H1 (cell line): Measurements from ENCODE around the gene PAQR7. TPM values are rescaled to one million over a fixed set of nuclear protein-coding genes. Genes with fewer than 3 reads are reported as not detected.

ENCODE experiments used
- CTCF ChIA-PET: fragments of 300-600 bp; sonication (Branson Sonifier 250); formaldehyde crosslinking; loops from one replicate; lab custom pipeline; 2021; ENCODE audit not compliant: partially characterized antibody; lab: Charles Lee
- POLR2A ChIA-PET: fragments of 300-600 bp; sonication (Branson Sonifier 250); formaldehyde crosslinking; loops from one replicate; lab custom pipeline; 2021; ENCODE audit warnings: inconsistent platforms; ENCODE audit not compliant: partially characterized antibody; lab: Charles Lee
- DNase-seq, 2 experiments: peaks; one replicate each; pipeline versions ENCODE4 v3.0.0 to v3.0.0-alpha.2; 2010 to 2022; ENCODE audit warnings: low spot score in 2 of 2, low read depth in 1 of 2, mixed read lengths in 1 of 2
- FAIRE-seq: peaks from 2 replicates; lab custom pipeline; 2011; peaks lifted over from hg19 to GRCh38; lab: Jason Lieb, UNC
- H2AFZ ChIP-seq: 2 replicates; pipeline ENCODE4 v1.8.1; 2012; ENCODE audit warnings: low read length, inconsistent platforms
- H2AK5ac ChIP-seq: 2 replicates; pipeline ENCODE4 v1.6.1; 2013; ENCODE audit warnings: low read depth, low read length
- H2BK120ac ChIP-seq: replicated peaks from 2 replicates; pipeline ENCODE3; 2013; ENCODE audit warnings: low read depth, low read length, inconsistent platforms
- H2BK12ac ChIP-seq: 2 replicates; pipeline ENCODE4 v1.6.1; 2013; ENCODE audit warnings: low read depth, low read length
- H2BK15ac ChIP-seq: 2 replicates; pipeline ENCODE4 v1.6.1; 2013; ENCODE audit warnings: low read length
- H2BK20ac ChIP-seq: 2 replicates; pipeline ENCODE4 v1.6.1; 2013; ENCODE audit warnings: low read length
- H2BK5ac ChIP-seq: 2 replicates; pipeline ENCODE4 v1.6.1; 2013; ENCODE audit warnings: low read depth, low read length
- H3K14ac ChIP-seq: 2 replicates; pipeline ENCODE4 v1.6.1; 2013; ENCODE audit warnings: inconsistent platforms; ENCODE audit not compliant: insufficient read length
- H3K18ac ChIP-seq: 2 replicates; pipeline ENCODE4 v1.6.1; 2013; ENCODE audit warnings: low read length; ENCODE audit errors: extremely low read depth
- H3K23ac ChIP-seq: 2 replicates; pipeline ENCODE4 v1.6.1; 2013; ENCODE audit warnings: inconsistent platforms; ENCODE audit not compliant: insufficient read length
- H3K23me2 ChIP-seq: 2 replicates; pipeline ENCODE4 v1.6.1; 2013; ENCODE audit warnings: low read depth, low read length
- H3K27ac ChIP-seq: 2 replicates; pipeline ENCODE4 v1.6.1; 2011; ENCODE audit warnings: low read depth, low read length, inconsistent platforms
- H3K27me3 ChIP-seq, 4 experiments: replicated peaks in 1 of 4; 1 replicate in 1 of 4; 2 replicates in 3 of 4; pipeline versions ENCODE4 v1.6.1 to v1.8.1; 2011 to 2013; ENCODE audit warnings: low read length in 3 of 4, mild to moderate bottlenecking in 3 of 4, inconsistent platforms in 2 of 4, mixed read lengths in 2 of 4, moderate library complexity in 1 of 4; ENCODE audit not compliant: control insufficient read depth in 3 of 4, insufficient read depth in 3 of 4; ENCODE audit errors: extremely low read depth in 1 of 4
- H3K36me3 ChIP-seq, 4 experiments: 2 replicates each; pipeline versions ENCODE4 v1.6.1 to v1.8.1; 2011 to 2013; ENCODE audit warnings: mild to moderate bottlenecking in 4 of 4, low read length in 3 of 4, moderate library complexity in 2 of 4, control low read depth in 1 of 4, inconsistent platforms in 1 of 4; ENCODE audit not compliant: insufficient read depth in 4 of 4, control insufficient read depth in 2 of 4
- H3K4ac ChIP-seq: replicated peaks from 2 replicates; pipeline ENCODE3; 2013; ENCODE audit warnings: low read length, low read depth, mixed read lengths, inconsistent platforms; ENCODE audit not compliant: insufficient read length
- H3K4me1 ChIP-seq, 4 experiments: replicated peaks in 1 of 4; 1 replicate in 1 of 4; 2 replicates in 3 of 4; pipeline versions ENCODE4 v1.6.1 to v1.8.1; 2011 to 2013; ENCODE audit warnings: low read length in 3 of 4, inconsistent platforms in 2 of 4, mixed read lengths in 1 of 4; ENCODE audit not compliant: insufficient read depth in 4 of 4, control insufficient read depth in 3 of 4
- H3K4me2 ChIP-seq, 2 experiments: 2 replicates each; pipeline versions ENCODE4 v1.6.1 to v1.8.1; 2011 to 2013; ENCODE audit warnings: low read depth in 2 of 2, low read length in 2 of 2, control low read depth in 1 of 2, inconsistent platforms in 1 of 2, mild to moderate bottlenecking in 1 of 2; ENCODE audit not compliant: insufficient read depth in 1 of 2
- H3K4me3 ChIP-seq, 4 experiments: fragments of 200-600, 300-600 bp in 1 of 4; sonication (generic), shearing (Covaris generic), sonication (Bioruptor Twin) in 1 of 4; 2 replicates each; pipeline versions ENCODE4 v1.5.1 to v1.8.1; 2011 to 2016; ENCODE audit warnings: low read length in 4 of 4, low read depth in 3 of 4, control low read depth in 2 of 4, inconsistent platforms in 2 of 4, mild to moderate bottlenecking in 2 of 4, mixed read lengths in 1 of 4, moderate library complexity in 1 of 4; ENCODE audit not compliant: insufficient read depth in 2 of 4; ENCODE audit errors: extremely low read depth in 1 of 4
- H3K56ac ChIP-seq: replicated peaks from 2 replicates; pipeline ENCODE3; 2013; ENCODE audit warnings: low read depth, mild to moderate bottlenecking, mixed read lengths, low read length, inconsistent platforms; ENCODE audit not compliant: insufficient read length
- H3K79me1 ChIP-seq: 2 replicates; pipeline ENCODE4 v1.6.1; 2013; ENCODE audit warnings: low read depth, low read length, control low read depth
- H3K79me2 ChIP-seq, 2 experiments: 2 replicates each; pipeline versions ENCODE4 v1.6.1 to v1.8.1; 2012 to 2013; ENCODE audit warnings: low read length in 2 of 2, mild to moderate bottlenecking in 2 of 2, inconsistent platforms in 1 of 2; ENCODE audit not compliant: insufficient read depth in 2 of 2, control insufficient read depth in 1 of 2
- H3K9ac ChIP-seq, 4 experiments: replicated peaks in 1 of 4; 1 replicate in 1 of 4; 2 replicates in 3 of 4; pipeline versions ENCODE4 v1.6.1 to v1.8.1; 2011 to 2013; ENCODE audit warnings: low read depth in 3 of 4, low read length in 3 of 4, control low read depth in 2 of 4, mild to moderate bottlenecking in 2 of 4, moderate library complexity in 2 of 4, inconsistent platforms in 1 of 4; ENCODE audit errors: extremely low read depth in 1 of 4
- H3K9me3 ChIP-seq, 2 experiments: 2 replicates each; pipeline versions ENCODE4 v1.6.1 to v1.8.1; 2012 to 2013; ENCODE audit warnings: mild to moderate bottlenecking in 2 of 2, moderate library complexity in 2 of 2, control low read depth in 1 of 2, inconsistent platforms in 1 of 2, low read depth in 1 of 2, low read length in 1 of 2, mixed read lengths in 1 of 2; ENCODE audit not compliant: insufficient read depth in 2 of 2
- H4K20me1 ChIP-seq, 2 experiments: replicated peaks in 1 of 2; 2 replicates each; pipeline versions ENCODE3 to v1.8.1; 2011 to 2013; ENCODE audit warnings: inconsistent platforms in 2 of 2, low read length in 2 of 2, mild to moderate bottlenecking in 1 of 2; ENCODE audit not compliant: insufficient read depth in 2 of 2, control insufficient read depth in 1 of 2
- H4K5ac ChIP-seq: 2 replicates; pipeline ENCODE4 v1.6.1; 2013; ENCODE audit warnings: low read length, low read depth, mixed read lengths, inconsistent platforms; ENCODE audit not compliant: insufficient read length
- H4K8ac ChIP-seq: 2 replicates; pipeline ENCODE4 v1.8.0; 2013; ENCODE audit warnings: mild to moderate bottlenecking, moderate library complexity, low read length, inconsistent platforms; ENCODE audit not compliant: insufficient read depth; ENCODE audit errors: extremely low read depth
- H4K91ac ChIP-seq: replicated peaks from 2 replicates; pipeline ENCODE3; 2013; ENCODE audit warnings: low read length, mixed read lengths, inconsistent platforms; ENCODE audit not compliant: insufficient read length
- BACH1 ChIP-seq: IDR thresholded peaks from 2 replicates; pipeline ENCODE4 v1.6.1; 2012; ENCODE audit warnings: low read length, improper control_type of control experiment
- EZH2 ChIP-seq: fragments of 200-600 bp; sonication (generic); IDR thresholded peaks from 2 replicates; pipeline ENCODE4 v1.7.1; 2012; ENCODE audit warnings: low read depth, mild to moderate bottlenecking, moderate library complexity, low read length, inconsistent platforms; ENCODE audit not compliant: severe bottlenecking
- JUND ChIP-seq: IDR thresholded peaks from 2 replicates; pipeline ENCODE4 v1.6.1; 2011; ENCODE audit warnings: mild to moderate bottlenecking, improper control_type of control experiment, low read length
- WGBS, 2 experiments: shearing (Covaris generic) in 1 of 2; methylation state at CpG; one replicate each; pipeline versions ENCODE4 v1.1.6 to v1.1.7; 2013 to 2015; ENCODE audit warnings: low lambda C conversion rate in 2 of 2, mixed read lengths in 2 of 2, inconsistent platforms in 1 of 2, low coverage in 1 of 2, missing lambda C conversion rate in 1 of 2; ENCODE audit not compliant: insufficient replicate concordance in 2 of 2, insufficient coverage in 1 of 2, insufficient read length in 1 of 2; ENCODE audit errors: extremely low coverage in 1 of 2, missing lambda C conversion rate in 1 of 2; 5-methylcytosine and 5-hydroxymethylcytosine counted together
- polyA plus RNA-seq, 7 experiments: library from polyadenylated mRNA; depleted of rRNA in 3 of 7; stranded (reverse) in 5 of 7; unstranded in 2 of 7; fragments of >200 nt in 5 of 7; fragments of 200-250 nt in 2 of 7; gene quantifications; 1 replicate in 5 of 7; 2 replicates in 1 of 7; 4 replicates in 1 of 7; pipeline versions ENCODE4 v1.2.1 to v1.2.3, GENCODE V29; 2011 to 2013; ENCODE audit warnings: missing spikeins in 2 of 7, mixed read lengths in 2 of 7
- total RNA-seq: library from RNA; stranded (reverse); fragmentation: NEBNext Ultra II Directional; extraction: Animal tissue kit (Norgen Biotek cat#: 25700); gene quantifications from 2 replicates; pipeline ENCODE4 v1.2.1, GENCODE V29; 2021

PAQR7 gene
- total and polyA plus RNA-seq, 2 of the 8 experiments (the other 6 are each of a cell fraction or from before 2014, with no cell fraction given), result 7.3 to 7.4 TPM

DNA sequence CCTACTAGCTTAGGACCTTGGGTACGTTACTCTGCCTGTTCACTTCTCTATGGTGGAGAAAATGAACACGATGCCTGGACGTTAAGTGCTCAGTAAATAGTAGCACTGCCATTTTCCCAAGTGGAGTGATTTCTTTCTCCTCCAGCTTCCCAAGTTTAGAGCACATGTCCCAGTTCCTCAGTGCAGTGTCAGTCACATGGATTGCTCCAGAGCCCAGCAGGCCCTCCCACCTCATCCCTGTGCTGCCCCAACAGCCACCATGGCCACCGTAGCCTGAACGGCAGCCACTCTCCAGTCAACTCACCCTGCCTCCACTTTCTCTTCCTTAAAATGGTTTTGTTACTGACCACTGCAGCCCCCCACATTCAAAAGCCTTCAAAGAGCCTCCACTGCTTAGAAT is 22.2 kb upstream of the PAQR7 start:
- no peak for DNase-seq
- H3K4me3 ChIP-seq, result no peak overlapping the region
- H3K27me3 ChIP-seq, result no peaks in the 10 kb centered on the region
- H2AK5ac ChIP-seq, result no peak overlapping the region
- POLR2A ChIA-PET, result interaction anchor here (0.9 to 5.3 kb wide), 14 partner anchors 9 to 127 kb away, joined by 3 to 51 read pairs (median 6); partner anchors contain the start of genes EXTL1, PAFAH2 and STMN1
- H2BK120ac ChIP-seq, result no peak overlapping the region
- H3K79me1 ChIP-seq, result 0 out of 2 replicates have a peak, but pooled peaks cover 3% of the 10 kb centered on the region
- H3K4ac ChIP-seq, result no peak overlapping the region
- H3K23ac ChIP-seq, result no peak overlapping the region
- no peak overlapping the region for H3K9ac ChIP-seq
- no peak overlapping the region for H3K14ac ChIP-seq
- H3K79me2 ChIP-seq, result peaks cover 0 to 9% of the 10 kb centered on the region in 2 experiments; a peak in 3 of 4 replicates
- no peak overlapping the region for H3K27ac ChIP-seq
- FAIRE-seq, result no peak
- peaks cover 2 to 18% of the 10 kb centered on the region in 2 experiments for H4K20me1 ChIP-seq
- no peak overlapping the region for H2BK15ac ChIP-seq
- no peak overlapping the region for H3K18ac ChIP-seq
- TF ChIP-seq BACH1 (no peak), JUND (no peak), EZH2 (no peak)
- no peak overlapping the region for H3K56ac ChIP-seq
- H3K23me2 ChIP-seq, result no peaks in the 10 kb centered on the region
- peaks cover 2 to 4% (median 3%) of the 10 kb centered on the region in 4 experiments; a peak in 5 of 7 replicates for H3K4me1 ChIP-seq
- no peaks in the 10 kb centered on the region for H3K9me3 ChIP-seq
- no peak overlapping the region for H4K5ac ChIP-seq
- CTCF ChIA-PET, result interaction anchor here (0.7 to 16.4 kb wide), 12 partner anchors 10 to 325 kb away, joined by 3 to 330 read pairs (median 7); partner anchors contain the start of gene PAFAH2
- peaks cover 20 to 47% (median 38%) of the 10 kb centered on the region in 4 experiments for H3K36me3 ChIP-seq
- no peak overlapping the region for H3K4me2 ChIP-seq
- no peak overlapping the region for H2AFZ ChIP-seq
- H4K91ac ChIP-seq, result no peak overlapping the region
- no peak overlapping the region for H2BK20ac ChIP-seq
- no peak overlapping the region for H2BK12ac ChIP-seq
- WGBS, 2 experiments, result 94% methylated on average over 5 of the region's 5 CpGs; no CpG with 5 or more reads in 1 of the 2 experiments
- no peak overlapping the region for H4K8ac ChIP-seq
- no peak overlapping the region for H2BK5ac ChIP-seq
